ENCODE results near the gene C1S. TPM values are rescaled to one million over a fixed set of nuclear protein-coding genes. Genes with fewer than 3 reads are reported as not detected.

C1S gene
- total RNA-seq, 2 experiments from 2014 or later: 3.6 to 5.2 TPM

GRCh38 chr12:7075939-7076338 is 15.4 kb downstream of the C1S start:
- POLR2A ChIA-PET: interaction anchor here (1.2 kb wide), 1 partner anchor 26 kb away, joined by 3 read pairs; no protein-coding TSS in a partner anchor
- no peak for TF ChIP-seq EZH2phosphoT487 (IDR thresholded peaks at IDR 0.05; ENCODE audit: borderline replicate concordance, low read depth, low read length)
- no peak for TF ChIP-seq CTCF (conservative IDR thresholded peaks at IDR 0.05; ENCODE audit: low read length)

GRCh38 chr12:7076493-7076892 is 16.0 kb downstream of the C1S start:
- TF ChIP-seq EZH2phosphoT487 (IDR thresholded peaks at IDR 0.05; ENCODE audit: borderline replicate concordance, low read depth, low read length) (no peak), CTCF (conservative IDR thresholded peaks at IDR 0.05; ENCODE audit: low read length) (no peak)

More at GRCh38 chr12:7075939-7076338, 15.4 kb downstream of the C1S start:
- DNase-seq (ENCODE audit: low spot score): no peak
- no peaks in the 10 kb centered on the region for H3K36me3 ChIP-seq (ENCODE audit: insufficient read depth, low read length)
- H4K20me1 ChIP-seq (ENCODE audit: insufficient read depth, low read length): no peaks in the 10 kb centered on the region
- H3K4me1 ChIP-seq (ENCODE audit: insufficient read depth, low read length, poor library complexity, severe bottlenecking): no peaks in the 10 kb centered on the region
- H3K4me3 ChIP-seq (ENCODE audit: low read depth, low read length, poor library complexity, severe bottlenecking): no peak overlapping the region
- intact Hi-C loops (cut with micrococcal nuclease; ENCODE audit: unreplicated experiment): no loop called here
- H3K27ac ChIP-seq (ENCODE audit: low read depth, low read length, poor library complexity, severe bottlenecking): no peak overlapping the region
- CTCF ChIA-PET (ENCODE audit: unreplicated experiment): no interaction called here
- H3K4me2 ChIP-seq (ENCODE audit: low read length): no peak overlapping the region
- no peak overlapping the region for H2AFZ ChIP-seq (ENCODE audit: low read length)
- no peaks in the 10 kb centered on the region for H3K9me2 ChIP-seq (ENCODE audit: insufficient read depth, low read length)
- BruUV-seq (replicated peaks): no TSS peak
- no peaks in the 10 kb centered on the region for H3K9me3 ChIP-seq (ENCODE audit: low read length)
- no peaks in the 10 kb centered on the region for H3K79me2 ChIP-seq (ENCODE audit: insufficient read depth, low read depth, low read length)

GRCh38 chr12:7078163-7078562 is 17.6 kb downstream of the C1S start:
- Histone ChIP-seq H4K20me1 (ENCODE audit: insufficient read depth, low read length) (no peaks in the 10 kb centered on the region), H3K9me2 (ENCODE audit: insufficient read depth, low read length) (no peaks in the 10 kb centered on the region), H3K4me2 (ENCODE audit: low read length) (no peak overlapping the region), H3K4me3 (ENCODE audit: low read depth, low read length, poor library complexity, severe bottlenecking) (no peak overlapping the region), H2AFZ (ENCODE audit: low read length) (no peak overlapping the region), H3K36me3 (ENCODE audit: insufficient read depth, low read length) (no peaks in the 10 kb centered on the region), H3K4me1 (ENCODE audit: insufficient read depth, low read length, poor library complexity, severe bottlenecking) (no peaks in the 10 kb centered on the region), H3K9me3 (ENCODE audit: low read length) (0 out of 2 replicates have a peak, but pooled peaks cover 3% of the 10 kb centered on the region), H3K27ac (ENCODE audit: low read depth, low read length, poor library complexity, severe bottlenecking) (no peak overlapping the region), H3K79me2 (ENCODE audit: insufficient read depth, low read depth, low read length) (no peaks in the 10 kb centered on the region)
- no peak for TF ChIP-seq EZH2phosphoT487 (IDR thresholded peaks at IDR 0.05; ENCODE audit: borderline replicate concordance, low read depth, low read length)
- peak; percentile 66 for TF ChIP-seq CTCF (conservative IDR thresholded peaks at IDR 0.05; ENCODE audit: low read length)
- BruUV-seq (replicated peaks): no TSS peak
- intact Hi-C loops (cut with micrococcal nuclease; ENCODE audit: unreplicated experiment): no loop called here
- POLR2A ChIA-PET: no interaction called here
- DNase-seq (ENCODE audit: low spot score): no peak
- CTCF ChIA-PET (ENCODE audit: unreplicated experiment): no interaction called here

More at GRCh38 chr12:7076493-7076892, 16.0 kb downstream of the C1S start:
- CTCF ChIA-PET (ENCODE audit: unreplicated experiment): no interaction called here
- Histone ChIP-seq H2AFZ (ENCODE audit: low read length) (no peak overlapping the region), H3K79me2 (ENCODE audit: insufficient read depth, low read depth, low read length) (no peaks in the 10 kb centered on the region), H3K4me1 (ENCODE audit: insufficient read depth, low read length, poor library complexity, severe bottlenecking) (no peaks in the 10 kb centered on the region), H3K4me3 (ENCODE audit: low read depth, low read length, poor library complexity, severe bottlenecking) (no peak overlapping the region), H3K4me2 (ENCODE audit: low read length) (no peak overlapping the region), H3K9me2 (ENCODE audit: insufficient read depth, low read length) (no peaks in the 10 kb centered on the region), H3K9me3 (ENCODE audit: low read length) (no peaks in the 10 kb centered on the region), H3K36me3 (ENCODE audit: insufficient read depth, low read length) (no peaks in the 10 kb centered on the region), H4K20me1 (ENCODE audit: insufficient read depth, low read length) (no peaks in the 10 kb centered on the region), H3K27ac (ENCODE audit: low read depth, low read length, poor library complexity, severe bottlenecking) (no peak overlapping the region)
- no TSS peak for BruUV-seq (replicated peaks)
- intact Hi-C loops (cut with micrococcal nuclease; ENCODE audit: unreplicated experiment): no loop called here
- POLR2A ChIA-PET: interaction anchor here (1.2 kb wide), 1 partner anchor 26 kb away, joined by 3 read pairs; no protein-coding TSS in a partner anchor
- no peak for DNase-seq (ENCODE audit: low spot score)

Data from OCI-LY7 (cell line).